Chondrocyte (in vitro differentiated cells): ENCODE measurements around the gene RFX3. TPM values are rescaled to one million over a fixed set of nuclear protein-coding genes. Genes with fewer than 3 reads are reported as not detected.

Experiments
- DNase-seq: peaks from one replicate; pipeline ENCODE4 v3.0.0; 2021; ENCODE audit warnings: mixed read lengths, low spot score
- H3K27ac Mint-ChIP-seq: one replicate; pipeline ENCODE4 v1.8.0; 2021; ENCODE audit warnings: mild to moderate bottlenecking, moderate library complexity, mixed read lengths; ENCODE audit not compliant: unreplicated experiment
- H3K27me3 Mint-ChIP-seq: 2 replicates; pipeline ENCODE4 v1.8.0; 2021; ENCODE audit warnings: low read depth, mixed read lengths
- H3K36me3 Mint-ChIP-seq: 2 replicates; pipeline ENCODE4 v1.8.0; 2021; ENCODE audit warnings: low read depth, mixed read lengths
- H3K4me1 Mint-ChIP-seq: 2 replicates; pipeline ENCODE4 v1.8.0; 2021; ENCODE audit warnings: low read depth, mild to moderate bottlenecking, mixed read lengths
- H3K4me3 Mint-ChIP-seq: one replicate; pipeline ENCODE4 v1.8.0; 2021; ENCODE audit warnings: mild to moderate bottlenecking, moderate library complexity, mixed read lengths; ENCODE audit not compliant: unreplicated experiment
- H3K9me3 Mint-ChIP-seq: 2 replicates; pipeline ENCODE4 v1.8.0; 2021; ENCODE audit warnings: low read depth, mixed read lengths
- total RNA-seq: library from RNA; stranded (reverse); gene quantifications from 3 replicates; pipeline ENCODE4 v1.2.1, GENCODE V29; 2021
- TF ChIP-seq, protein P1 (sequence below): fragments of 200-600 bp; sonication (generic); IDR thresholded peaks from 2 replicates; pipeline ENCODE4 v1.5.0; 2021; ENCODE audit warnings: antibody characterized with exemption, mild to moderate bottlenecking, moderate library complexity

The RFX3 gene
- total RNA-seq, 1 donor from 2014 or later: 4.1 TPM

DNA sequence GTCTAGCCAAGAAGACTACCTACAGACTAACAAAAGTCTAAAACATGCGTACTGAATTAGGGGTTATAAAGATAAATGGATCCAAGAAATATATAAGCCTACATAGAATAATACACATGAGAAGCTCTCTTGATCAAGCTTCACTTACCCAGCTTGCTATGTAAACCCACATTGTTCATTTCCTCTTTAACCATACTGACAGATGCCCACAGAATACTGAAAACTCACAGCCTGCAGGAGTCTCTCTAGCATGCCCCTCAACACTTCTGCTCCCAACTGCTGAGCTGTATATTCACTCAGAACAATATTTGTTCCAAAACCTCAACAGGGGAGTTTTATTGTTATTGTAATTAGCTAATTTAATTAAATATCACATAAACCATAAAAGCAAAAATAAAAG lies 52.4 kb downstream of the RFX3 start:
- DNase-seq: no peak
- Mint-ChIP-seq H3K27ac (peak overlapping the region; percentile 2), H3K27me3 (no peaks in the 10 kb centered on the region), H3K4me1 (peaks cover 61% of the 10 kb centered on the region), H3K9me3 (peaks cover 20% of the 10 kb centered on the region), H3K4me3 (no peak overlapping the region), H3K36me3 (peaks cover 10% of the 10 kb centered on the region)
- TF ChIP-seq, protein P1, sequence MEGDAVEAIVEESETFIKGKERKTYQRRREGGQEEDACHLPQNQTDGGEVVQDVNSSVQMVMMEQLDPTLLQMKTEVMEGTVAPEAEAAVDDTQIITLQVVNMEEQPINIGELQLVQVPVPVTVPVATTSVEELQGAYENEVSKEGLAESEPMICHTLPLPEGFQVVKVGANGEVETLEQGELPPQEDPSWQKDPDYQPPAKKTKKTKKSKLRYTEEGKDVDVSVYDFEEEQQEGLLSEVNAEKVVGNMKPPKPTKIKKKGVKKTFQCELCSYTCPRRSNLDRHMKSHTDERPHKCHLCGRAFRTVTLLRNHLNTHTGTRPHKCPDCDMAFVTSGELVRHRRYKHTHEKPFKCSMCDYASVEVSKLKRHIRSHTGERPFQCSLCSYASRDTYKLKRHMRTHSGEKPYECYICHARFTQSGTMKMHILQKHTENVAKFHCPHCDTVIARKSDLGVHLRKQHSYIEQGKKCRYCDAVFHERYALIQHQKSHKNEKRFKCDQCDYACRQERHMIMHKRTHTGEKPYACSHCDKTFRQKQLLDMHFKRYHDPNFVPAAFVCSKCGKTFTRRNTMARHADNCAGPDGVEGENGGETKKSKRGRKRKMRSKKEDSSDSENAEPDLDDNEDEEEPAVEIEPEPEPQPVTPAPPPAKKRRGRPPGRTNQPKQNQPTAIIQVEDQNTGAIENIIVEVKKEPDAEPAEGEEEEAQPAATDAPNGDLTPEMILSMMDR: no peak

- TF ChIP-seq, protein P1: no peak
- peaks cover 6% of the 10 kb centered on the region for H3K36me3 Mint-ChIP-seq
- DNase-seq: no peak
- H3K4me1 Mint-ChIP-seq: peaks cover 65% of the 10 kb centered on the region
- H3K9me3 Mint-ChIP-seq: peaks cover 6% of the 10 kb centered on the region
- no peaks in the 10 kb centered on the region for H3K27me3 Mint-ChIP-seq
- H3K4me3 Mint-ChIP-seq: no peak overlapping the region
- no peak overlapping the region for H3K27ac Mint-ChIP-seq
These were observed 53.9 kb downstream of the RFX3 start for GRCh38 chr9:3471883-3472282.

DNA sequence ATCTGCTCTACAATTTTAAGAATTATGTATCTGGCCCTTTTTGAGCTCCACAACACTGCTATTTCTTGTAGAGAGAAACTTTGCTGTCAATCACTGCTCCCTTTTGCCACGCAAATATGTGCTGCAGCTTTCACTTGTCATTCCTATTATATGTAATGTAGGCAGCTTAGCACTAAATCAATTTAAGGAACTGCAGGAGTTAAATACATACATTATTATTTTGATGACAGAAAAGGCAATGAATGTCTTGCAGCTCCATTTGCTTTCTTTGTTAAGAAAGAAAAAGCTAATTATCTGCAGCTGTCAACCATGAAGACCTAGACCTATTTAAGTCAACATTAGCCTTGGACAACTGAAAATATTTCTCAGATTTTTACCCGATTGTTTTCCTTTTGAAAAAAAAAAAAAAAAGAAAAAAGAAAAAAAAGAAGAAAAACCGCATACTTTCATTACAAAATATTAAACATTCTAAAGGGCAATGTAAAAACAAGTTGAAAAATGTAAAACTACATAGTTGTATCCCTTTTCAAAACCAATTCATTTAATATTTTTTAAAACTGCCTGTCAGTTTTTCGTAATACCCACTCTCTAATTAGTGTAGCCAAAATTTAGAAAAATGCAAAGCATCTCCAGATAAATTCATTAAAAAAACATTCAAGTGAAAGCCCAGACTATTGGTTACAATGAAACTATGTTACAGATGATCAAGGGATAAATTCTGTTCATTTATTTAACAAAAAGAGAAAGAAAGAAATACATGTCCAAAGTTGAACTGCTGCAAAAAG lies 57.2 kb downstream of the RFX3 start:
- TF ChIP-seq, protein P1: no peak
- peaks cover 40% of the 10 kb centered on the region for H3K4me1 Mint-ChIP-seq
- peak overlapping the region; percentile 21 for H3K4me3 Mint-ChIP-seq
- H3K36me3 Mint-ChIP-seq: peaks cover 1% of the 10 kb centered on the region
- peaks cover 3% of the 10 kb centered on the region for H3K9me3 Mint-ChIP-seq
- no peaks in the 10 kb centered on the region for H3K27me3 Mint-ChIP-seq
- peak overlapping the region; percentile 80 for H3K27ac Mint-ChIP-seq
- no peak for DNase-seq

DNA sequence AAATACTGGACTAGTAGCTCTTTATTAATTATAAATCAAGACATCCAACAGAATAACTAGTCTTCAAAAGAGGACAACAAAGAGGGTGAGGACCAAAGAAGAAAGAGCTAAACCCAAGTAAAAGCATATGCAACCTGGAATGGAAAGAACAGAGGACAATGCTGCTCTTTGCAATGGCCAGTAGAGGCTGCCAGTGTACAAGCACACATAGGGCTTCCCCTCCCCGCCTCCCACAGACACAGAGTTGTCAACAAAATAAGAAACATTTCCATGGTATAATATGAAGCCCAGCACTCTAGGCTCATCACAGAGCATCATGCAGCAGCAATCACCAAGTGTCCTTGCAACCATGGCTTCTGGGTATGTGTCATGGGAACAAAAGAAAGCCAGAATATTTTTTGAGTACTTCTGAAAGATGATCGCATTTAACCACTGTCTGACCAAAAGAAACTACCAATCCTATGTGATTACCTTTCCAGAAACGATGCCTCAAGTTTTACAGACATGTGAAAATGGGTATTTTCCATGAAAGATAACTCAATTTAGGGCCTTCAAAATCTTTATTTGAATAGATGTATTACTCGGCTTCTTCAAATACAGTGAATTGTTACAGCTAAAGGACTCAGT lies 58.1 kb downstream of the RFX3 start:
- Mint-ChIP-seq H3K4me1 (peaks cover 32% of the 10 kb centered on the region), H3K9me3 (peaks cover 3% of the 10 kb centered on the region), H3K27me3 (no peaks in the 10 kb centered on the region), H3K36me3 (peaks cover 1% of the 10 kb centered on the region), H3K4me3 (no peak overlapping the region), H3K27ac (peak overlapping the region; percentile 76)
- DNase-seq: no peak
- TF ChIP-seq, protein P1: peak; percentile 93

- H3K36me3 Mint-ChIP-seq: no peaks in the 10 kb centered on the region
- H3K4me1 Mint-ChIP-seq: peaks cover 20% of the 10 kb centered on the region
- no peak overlapping the region for H3K4me3 Mint-ChIP-seq
- DNase-seq: no peak
- no peaks in the 10 kb centered on the region for H3K9me3 Mint-ChIP-seq
- TF ChIP-seq, protein P1: no peak
- no peak overlapping the region for H3K27ac Mint-ChIP-seq
- H3K27me3 Mint-ChIP-seq: no peaks in the 10 kb centered on the region
These were observed 61.7 kb downstream of the RFX3 start for GRCh38 chr9:3464033-3464638.
